GM19025 (cell line): Measurements from ENCODE around the gene GNG12.

ENCODE experiments used
- ATAC-seq: cut with Tn5 transposase; IDR thresholded peaks from one replicate; pipeline ENCODE4 v1.9.1; 2021; ENCODE audit warnings: mild to moderate bottlenecking, low read depth, moderate library complexity; ENCODE audit not compliant: unreplicated experiment

The GNG12 gene

DNA sequence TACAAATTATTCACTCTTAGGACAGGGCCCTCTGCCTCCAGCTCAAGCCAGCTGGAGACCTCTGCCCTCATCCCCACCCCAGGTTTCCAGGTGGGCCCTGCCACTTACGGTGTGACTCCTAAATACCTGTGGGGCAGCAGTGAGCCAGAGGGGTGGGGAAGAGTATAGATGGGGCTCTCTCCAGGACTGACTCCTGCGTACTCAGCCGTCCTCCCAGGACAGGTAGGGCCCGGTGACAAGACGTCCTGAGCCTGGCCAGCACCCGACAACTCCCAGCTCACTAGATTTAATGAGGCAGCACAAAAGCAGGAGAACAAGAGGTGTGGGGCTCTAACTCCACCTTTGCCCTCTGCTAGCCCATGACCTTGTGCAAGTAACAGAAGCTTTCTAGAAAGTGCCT, 16.8 kb downstream of the GNG12 start:
- ATAC-seq = no peak

DNA sequence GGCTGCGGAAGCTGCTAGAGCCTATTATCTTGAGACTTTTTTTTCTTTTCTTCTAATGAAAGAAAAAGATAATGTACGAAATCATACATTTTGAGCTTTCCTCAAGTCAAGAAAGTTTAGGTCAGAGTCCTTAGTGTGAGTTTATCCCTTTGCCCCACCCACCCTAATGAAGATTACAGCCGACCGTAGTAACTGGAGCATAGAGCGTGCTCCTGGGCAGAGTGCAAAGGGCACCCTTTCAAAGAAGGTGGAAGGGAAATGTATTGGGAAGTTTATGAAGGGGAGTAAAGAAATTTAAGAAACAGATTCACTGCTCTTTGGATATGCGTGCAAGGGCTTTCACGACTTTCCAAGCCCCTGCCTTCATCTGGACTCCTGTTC, 17.2 kb downstream of the GNG12 start:
- ATAC-seq = no peak

- ATAC-seq = no peak
Observed at GRCh38 chr1:67815303-67816094, 17.8 kb downstream of the GNG12 start.

- no peak for ATAC-seq
Observed at GRCh38 chr1:67814121-67814772, 19.0 kb downstream of the GNG12 start.

- no peak for ATAC-seq
Observed at GRCh38 chr1:67812226-67812625, 21.0 kb downstream of the GNG12 start.

GRCh38 chr1:67811781-67812180, 21.5 kb downstream of the GNG12 start:
- ATAC-seq = no peak

DNA sequence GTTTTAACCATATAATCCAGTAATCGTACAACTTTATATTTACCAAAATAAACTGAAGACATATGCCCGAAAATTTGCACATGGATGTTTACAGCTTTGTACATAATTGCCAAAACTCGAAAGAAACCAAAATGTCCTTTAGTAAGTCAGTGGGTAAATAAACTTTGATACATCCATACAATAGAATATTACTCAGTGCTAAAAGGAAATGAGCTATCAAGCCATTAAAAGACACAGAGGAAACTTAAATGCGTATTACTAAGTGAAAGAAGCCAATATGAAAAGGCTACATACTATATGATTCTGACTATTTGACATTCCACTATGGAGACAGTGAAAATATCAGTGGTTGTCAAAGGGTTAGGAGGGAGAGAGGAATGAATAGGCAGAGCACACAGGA, 23.4 kb downstream of the GNG12 start:
- no peak for ATAC-seq

- ATAC-seq = no peak
Observed at GRCh38 chr1:67807282-67807681, 26.0 kb downstream of the GNG12 start.

GRCh38 chr1:67804710-67805109, 28.6 kb downstream of the GNG12 start:
- no peak for ATAC-seq

GRCh38 chr1:67803380-67804279, 29.6 kb downstream of the GNG12 start:
- no peak for ATAC-seq

- no peak for ATAC-seq
Observed at GRCh38 chr1:67802565-67802964, 30.7 kb downstream of the GNG12 start.

- no peak for ATAC-seq
Observed at GRCh38 chr1:67801903-67802302, 31.4 kb downstream of the GNG12 start.

- no peak for ATAC-seq
Observed at GRCh38 chr1:67795179-67795912, 37.9 kb downstream of the GNG12 start.

GRCh38 chr1:67793562-67793961, 39.7 kb downstream of the GNG12 start:
- ATAC-seq = no peak

DNA sequence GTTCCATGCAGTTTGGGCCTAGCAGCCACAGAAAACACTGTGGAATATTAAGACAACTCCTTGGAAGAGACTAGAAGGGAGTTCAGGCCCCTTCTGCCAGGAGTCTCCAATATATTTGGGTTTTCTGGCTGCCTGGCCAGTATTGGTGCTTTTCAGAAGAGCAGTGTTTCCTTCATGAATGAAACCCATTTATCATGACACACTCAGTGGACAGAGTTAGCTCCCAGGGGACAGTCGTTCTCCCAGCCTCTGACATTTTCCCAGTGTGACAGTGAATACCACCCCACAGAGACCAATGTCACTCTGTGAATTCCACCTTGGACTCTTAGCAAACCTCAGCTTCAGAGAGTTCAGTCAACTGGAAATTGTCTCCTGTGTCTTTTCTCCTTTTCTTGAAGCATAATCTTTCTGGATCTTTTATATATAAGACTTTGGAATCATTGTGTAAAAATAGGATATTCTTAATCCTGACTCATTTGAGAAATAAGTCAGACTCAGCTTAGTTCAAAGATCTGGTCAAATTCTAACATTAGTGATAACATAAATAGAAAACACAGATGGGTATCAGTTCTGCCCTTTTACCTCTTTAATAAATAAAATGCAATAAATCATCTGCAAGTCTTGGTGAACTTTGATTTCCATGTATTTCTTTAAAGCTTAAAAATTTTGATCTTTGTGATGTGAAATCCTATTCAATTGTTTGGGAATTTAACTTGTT, 40.4 kb downstream of the GNG12 start:
- no peak for ATAC-seq

- no peak for ATAC-seq
Observed at GRCh38 chr1:67792103-67792502, 41.2 kb downstream of the GNG12 start.

GRCh38 chr1:67791686-67792085, 41.6 kb downstream of the GNG12 start:
- no peak for ATAC-seq

GRCh38 chr1:67791261-67791660, 42.0 kb downstream of the GNG12 start:
- ATAC-seq = no peak

GRCh38 chr1:67790201-67790692, 43.0 kb downstream of the GNG12 start:
- ATAC-seq = no peak

GRCh38 chr1:67789551-67789950, 43.7 kb downstream of the GNG12 start:
- ATAC-seq = no peak
